Small intestine (tissue), 7 donors: ENCODE measurements around the gene HLTF. TPM values are rescaled to one million over a fixed set of nuclear protein-coding genes. Genes with fewer than 3 reads are reported as not detected.
"Not testable (repeated sequence)": the region's sequence is repeated elsewhere in the genome, so short reads cannot be mapped to it uniquely, and the experiment has no call there.

Experiments
- DNase-seq, 2 donors: peaks; one replicate each; pipeline versions ENCODE4 v3.0.0 to v3.0.0-alpha.2; 2013
- FAIRE-seq: peaks from 2 replicates; lab custom pipeline; 2012; peaks lifted over from hg19 to GRCh38; lab: Jason Lieb, UNC
- H3K27ac ChIP-seq, 3 donors: one replicate each; pipeline ENCODE4 v1.5.1; 2013; ENCODE audit warnings: low read length in 2 of 3, mild to moderate bottlenecking in 2 of 3, control low read depth in 1 of 3, inconsistent platforms in 1 of 3, low read depth in 1 of 3, moderate library complexity in 1 of 3
- H3K27me3 ChIP-seq, 3 donors: one replicate each; pipeline ENCODE4 v1.6.1; 2013; ENCODE audit warnings: low read length in 3 of 3, inconsistent platforms in 1 of 3; ENCODE audit not compliant: control insufficient read depth in 3 of 3, insufficient read depth in 3 of 3
- H3K36me3 ChIP-seq, 3 donors: one replicate each; pipeline ENCODE4 v1.6.1; 2013; ENCODE audit warnings: low read length in 3 of 3, inconsistent platforms in 1 of 3, low read depth in 1 of 3, mild to moderate bottlenecking in 1 of 3, moderate library complexity in 1 of 3; ENCODE audit not compliant: control insufficient read depth in 3 of 3, insufficient read depth in 2 of 3
- H3K4me1 ChIP-seq, 3 donors: one replicate each; pipeline ENCODE4 v1.6.1; 2013; ENCODE audit warnings: low read length in 2 of 3, inconsistent platforms in 1 of 3, low read depth in 1 of 3, mild to moderate bottlenecking in 1 of 3, moderate library complexity in 1 of 3; ENCODE audit not compliant: control insufficient read depth in 3 of 3, insufficient read depth in 2 of 3
- H3K4me3 ChIP-seq, 3 donors: one replicate each; pipeline ENCODE4 v1.5.1; 2013; ENCODE audit warnings: low read length in 3 of 3, control low read depth in 1 of 3, inconsistent platforms in 1 of 3, low read depth in 1 of 3, mild to moderate bottlenecking in 1 of 3, moderate library complexity in 1 of 3
- H3K9me3 ChIP-seq, 2 donors: one replicate each; pipeline ENCODE4 v1.6.1; 2013; ENCODE audit warnings: low read depth in 1 of 2, low read length in 1 of 2; ENCODE audit not compliant: control insufficient read depth in 2 of 2, insufficient read depth in 1 of 2
- WGBS, 3 donors: extraction: QIAGEN DNeasy Blood & Tissue Kit; methylation state at CpG; one replicate each; pipeline ENCODE4 v1.1.7; 2013; 5-methylcytosine and 5-hydroxymethylcytosine counted together
- polyA plus RNA-seq, 4 donors: library from polyadenylated mRNA; stranded (reverse) in 3 of 4; unstranded in 1 of 4; fragments of 200-250 nt in 3 of 4; fragments of 120-200 nt in 1 of 4; gene quantifications; one replicate each; pipeline versions ENCODE4 v1.2.1 to v1.2.3, GENCODE V29; 2013
- donor health status: healthy with polysubstance abuse.
- donor health status: control.
- donor health status: control.
- donor health status: Bipolar disorder and iron deficiency.
- donor health status: healthy.

The HLTF gene
- polyA plus RNA-seq, 4 donors = 1.1 to 19.1 (median 4.3) TPM

GRCh38 chr3:148991219-148992026, 94.9 kb downstream of the HLTF start, which contains the start of gene GYG1:
Gene GYG1, plus strand, starts transcription at chr3:148991540. Its CDS starts 101 bp downstream, at chr3:148991641.
- H3K4me1 ChIP-seq = peaks cover 3 to 10% (median 8%) of the 10 kb centered on the region in 3 donors
- DNase-seq (peak; percentile 82 to 91), FAIRE-seq (no peak)
- H3K27me3 ChIP-seq = no peaks in the 10 kb centered on the region
- peaks cover 5 to 6% (median 5%) of the 10 kb centered on the region in 3 donors for H3K36me3 ChIP-seq
- peak within 1 kb of the TSS; percentile 72 to 97 (median 75) for H3K4me3 ChIP-seq
- 0 to 1% (median 1%) methylated on average over 59 to 91 of the region's 91 CpGs for WGBS, 3 donors
- H3K27ac ChIP-seq = peak within 1 kb of the TSS; percentile 85 to 94 (median 87)
- H3K9me3 ChIP-seq = no peaks in the 10 kb centered on the region

- no peak for DNase-seq
- Histone ChIP-seq H3K9me3 (no peaks in the 10 kb centered on the region), H3K36me3 (peaks cover 0 to 4% (median 2%) of the 10 kb centered on the region in 3 donors), H3K4me3 (no peak overlapping the region), H3K27me3 (no peaks in the 10 kb centered on the region), H3K27ac (peak overlapping the region in 1 of 3 donors; percentile 8), H3K4me1 (peaks cover 3 to 10% (median 8%) of the 10 kb centered on the region in 3 donors)
- 41 to 60% (median 52%) methylated on average over 4 of the region's 4 CpGs for WGBS, 3 donors
- FAIRE-seq = no peak
Measured at GRCh38 chr3:148990236-148990635, 96.1 kb downstream of the HLTF start.

- H3K27ac ChIP-seq, DNase-seq, H3K27me3 ChIP-seq, H3K36me3 ChIP-seq, H3K9me3 ChIP-seq, H3K4me3 ChIP-seq, FAIRE-seq, H3K4me1 ChIP-seq: not testable (repeated sequence)
- 95 to 96% (median 95%) methylated on average over 24 to 28 of the region's 29 CpGs for WGBS, 3 donors
Measured at GRCh38 chr3:148987551-148987950, 98.8 kb downstream of the HLTF start.

GRCh38 chr3:148981273-148981672, 105.1 kb downstream of the HLTF start:
- no peak for FAIRE-seq
- Histone ChIP-seq H3K27ac (no peak overlapping the region), H3K4me1 (no peaks in the 10 kb centered on the region), H3K36me3 (no peaks in the 10 kb centered on the region), H3K27me3 (peaks cover 0 to 3% (median 0%) of the 10 kb centered on the region in 3 donors), H3K9me3 (peaks cover 0 to 2% of the 10 kb centered on the region in 2 donors), H3K4me3 (no peak overlapping the region)
- WGBS, 3 donors = 28 to 67% (median 39%) methylated on average over 1 of the region's 1 CpG
- peak in 1 of 2 donors; percentile 46 for DNase-seq

Other genes with a start within 250 kb of the HLTF start
- gene CPA3, start 221.2 kb downstream of the HLTF start, polyA plus RNA-seq = 1 to 10 TPM in 2 of 4 donors, under 1 TPM in 2; 0.56 to 8.5 (median 3.0) TPM
- gene GYG1, start 95.0 kb downstream of the HLTF start, polyA plus RNA-seq = 10 to 100 TPM; 11.9 to 30.4 (median 25.8) TPM
- 10 to 100 TPM in 2 of 4 donors, 1 to 10 TPM in 2; 7.3 to 32.0 (median 10.2) TPM for gene HPS3, start 43.1 kb upstream of the HLTF start, polyA plus RNA-seq
- 10 to 100 TPM in 1 of 4 donors, 1 to 10 TPM in 2, under 1 TPM in 1; 0.52 to 15.6 (median 2.8) TPM for gene CP, start 135.3 kb upstream of the HLTF start, polyA plus RNA-seq
- gene TM4SF18, start 247.1 kb upstream of the HLTF start, polyA plus RNA-seq = 1 to 10 TPM in 2 of 4 donors, under 1 TPM in 1, not detected in 1; 0.27 to 5.3 (median 1.1) TPM